Memory B cell (primary cell): ENCODE results near the gene GTF2A1.

Experiments used
- ATAC-seq: fragments of 150-1000 bp; cut with Tn5 transposase; 2 replicates; pipeline ENCODE4 v1.10.0; 2021; ENCODE audit warnings: low read depth, mild to moderate bottlenecking, moderate library complexity
- DNase-seq, 2 donors: peaks; one replicate each; pipeline ENCODE4 v3.0.0; 2022; ENCODE audit warnings: low spot score in 2 of 2
- H3K27ac Mint-ChIP-seq: one replicate; pipeline ENCODE4 v1.8.0; 2022; ENCODE audit warnings: mild to moderate bottlenecking, moderate library complexity, mixed read lengths
- H3K27me3 Mint-ChIP-seq: one replicate; pipeline ENCODE4 v1.8.0; 2022; ENCODE audit warnings: mixed read lengths
- H3K36me3 Mint-ChIP-seq: one replicate; pipeline ENCODE4 v1.8.0; 2022; ENCODE audit warnings: mild to moderate bottlenecking, mixed read lengths
- H3K4me1 Mint-ChIP-seq: one replicate; pipeline ENCODE4 v1.8.0; 2022; ENCODE audit warnings: mixed read lengths
- H3K4me3 Mint-ChIP-seq: one replicate; pipeline ENCODE4 v1.8.0; 2022; ENCODE audit warnings: mild to moderate bottlenecking, moderate library complexity, mixed read lengths
- H3K9me3 Mint-ChIP-seq: one replicate; pipeline ENCODE4 v1.8.0; 2022; ENCODE audit warnings: mixed read lengths

GTF2A1 gene

DNA sequence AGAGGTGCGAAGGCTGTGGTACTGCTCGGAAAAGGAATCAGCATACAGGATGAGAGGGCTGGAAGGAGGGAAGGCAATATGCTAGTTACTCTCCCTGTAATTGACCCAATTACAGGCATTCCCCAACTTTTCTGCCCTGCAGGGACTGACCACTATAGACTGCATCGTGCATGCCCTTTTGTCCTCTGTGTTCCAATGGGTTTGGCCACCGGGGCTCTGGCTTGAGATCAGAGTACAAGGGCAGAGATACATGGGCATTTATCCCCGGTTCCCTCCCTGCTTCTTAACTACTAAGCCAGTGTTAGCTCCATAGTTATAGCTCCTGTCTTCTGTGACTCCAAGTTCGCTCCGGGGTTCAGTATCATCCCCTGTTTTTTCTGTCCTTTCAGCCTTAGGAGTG is 59.7 kb downstream of the GTF2A1 start:
- Mint-ChIP-seq H3K9me3 (peaks cover 2% of the 10 kb centered on the region), H3K27me3 (peaks cover 2% of the 10 kb centered on the region), H3K4me3 (no peak overlapping the region), H3K36me3 (no peaks in the 10 kb centered on the region), H3K4me1 (peaks cover 8% of the 10 kb centered on the region), H3K27ac (no peak overlapping the region)
- ATAC-seq (no peak), DNase-seq (no peak)

DNA sequence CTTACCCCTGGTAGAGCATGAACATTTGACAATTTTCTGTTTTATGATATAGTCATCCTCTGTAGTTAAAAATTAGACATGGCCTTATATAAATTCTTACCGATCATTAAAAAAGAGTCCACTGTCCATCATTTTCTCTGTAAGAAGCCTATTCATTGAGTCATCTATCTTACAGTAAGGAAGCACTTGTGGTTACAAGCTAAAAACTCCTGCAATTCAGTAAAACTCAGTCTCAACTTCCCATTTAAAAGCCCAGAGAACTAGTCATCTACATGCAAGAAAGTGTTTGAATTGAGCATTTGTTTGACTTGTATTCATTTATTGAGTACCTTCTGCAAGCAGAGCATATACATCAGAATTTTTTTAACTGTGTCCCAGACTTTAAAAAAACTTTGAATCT is 63.3 kb downstream of the GTF2A1 start:
- Mint-ChIP-seq H3K27me3 (peaks cover 2% of the 10 kb centered on the region), H3K27ac (no peak overlapping the region), H3K4me1 (no peaks in the 10 kb centered on the region), H3K36me3 (no peaks in the 10 kb centered on the region), H3K9me3 (peaks cover 2% of the 10 kb centered on the region), H3K4me3 (no peak overlapping the region)
- ATAC-seq, result no peak
- DNase-seq, result no peak

DNA sequence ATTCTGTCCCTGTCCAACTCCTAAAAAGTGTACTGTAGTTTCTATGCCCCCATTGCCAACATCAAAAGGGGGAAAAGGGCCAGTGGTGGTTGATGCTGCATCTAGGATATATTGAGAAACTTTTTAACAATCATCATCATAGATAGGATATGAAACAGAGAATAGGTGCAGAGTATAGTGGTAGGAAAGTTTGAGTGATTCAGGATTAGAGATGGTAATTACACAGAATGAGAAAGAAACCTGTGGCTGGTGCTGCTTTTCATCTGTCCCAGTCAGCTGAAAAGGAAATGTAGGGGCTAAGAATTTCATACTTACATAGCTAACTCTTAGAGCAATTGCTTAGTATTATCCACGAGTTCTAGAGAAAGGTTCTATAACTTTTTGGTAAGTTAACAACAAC is 67.6 kb downstream of the GTF2A1 start:
- peaks cover 2% of the 10 kb centered on the region for H3K27me3 Mint-ChIP-seq
- no peak overlapping the region for H3K4me3 Mint-ChIP-seq
- no peak for ATAC-seq
- no peaks in the 10 kb centered on the region for H3K36me3 Mint-ChIP-seq
- no peaks in the 10 kb centered on the region for H3K4me1 Mint-ChIP-seq
- no peaks in the 10 kb centered on the region for H3K9me3 Mint-ChIP-seq
- DNase-seq, result no peak
- no peak overlapping the region for H3K27ac Mint-ChIP-seq

DNA sequence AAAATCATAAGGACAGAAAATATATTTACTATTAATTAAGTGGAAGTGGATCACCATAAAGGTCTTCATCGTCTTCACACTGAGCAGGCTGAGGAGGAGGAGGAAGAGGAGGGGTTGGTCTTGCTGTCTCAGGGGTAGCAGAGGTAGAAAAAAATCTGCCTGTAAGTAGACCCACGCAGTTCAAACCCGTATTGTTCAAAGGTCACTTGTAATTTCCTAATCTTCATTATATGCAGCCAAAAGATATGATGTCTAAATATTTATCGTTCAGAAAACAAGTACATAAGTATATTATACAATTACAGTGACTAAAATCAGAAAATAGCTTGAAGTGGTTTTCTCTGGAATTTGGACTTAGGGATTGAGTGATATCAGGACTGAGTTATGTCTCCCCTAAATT is 72.1 kb downstream of the GTF2A1 start:
- Mint-ChIP-seq H3K36me3 (peaks cover 2% of the 10 kb centered on the region), H3K27me3 (peaks cover 2% of the 10 kb centered on the region), H3K27ac (no peak overlapping the region), H3K4me1 (peaks cover 11% of the 10 kb centered on the region), H3K4me3 (no peak overlapping the region), H3K9me3 (no peaks in the 10 kb centered on the region)
- ATAC-seq (no peak), DNase-seq (no peak)

DNA sequence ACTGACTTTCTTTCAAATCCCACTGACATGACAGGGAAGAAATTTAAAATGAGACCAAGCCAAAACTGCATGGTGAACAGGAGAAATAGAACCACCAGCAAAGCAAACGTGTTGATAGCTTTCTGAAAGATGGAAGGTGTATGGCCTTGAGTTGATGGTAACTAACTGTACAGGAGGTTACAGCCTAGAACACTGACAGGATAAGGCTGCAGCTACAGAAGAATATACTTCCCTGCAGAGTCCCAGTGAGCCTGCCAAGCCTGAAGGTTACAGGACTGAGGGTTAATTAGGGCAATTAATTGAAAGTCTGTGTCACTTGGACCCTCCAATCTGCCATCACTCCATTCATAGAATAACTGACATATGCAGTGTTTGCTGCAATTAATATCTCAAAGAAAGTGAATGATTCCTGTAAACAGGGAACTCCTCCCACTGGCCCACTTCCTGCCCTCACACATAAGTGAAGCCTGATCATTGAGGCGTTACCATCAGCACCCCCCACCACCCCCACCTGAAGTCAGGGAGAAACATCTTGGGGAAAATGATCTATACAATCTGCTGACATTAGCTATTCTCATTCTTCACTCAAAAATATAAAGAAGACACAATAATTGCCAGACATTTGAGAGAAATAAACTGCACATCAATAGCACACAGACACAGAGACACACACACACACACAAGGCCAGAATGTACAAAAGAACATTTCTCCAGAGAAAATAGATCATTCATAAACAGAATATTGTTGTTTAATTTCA is 73.4 kb downstream of the GTF2A1 start:
- no peak overlapping the region for H3K27ac Mint-ChIP-seq
- peaks cover 4% of the 10 kb centered on the region for H3K36me3 Mint-ChIP-seq
- peaks cover 11% of the 10 kb centered on the region for H3K4me1 Mint-ChIP-seq
- H3K9me3 Mint-ChIP-seq, result no peaks in the 10 kb centered on the region
- peaks cover 3% of the 10 kb centered on the region for H3K27me3 Mint-ChIP-seq
- no peak for DNase-seq
- no peak for ATAC-seq
- H3K4me3 Mint-ChIP-seq, result no peak overlapping the region

DNA sequence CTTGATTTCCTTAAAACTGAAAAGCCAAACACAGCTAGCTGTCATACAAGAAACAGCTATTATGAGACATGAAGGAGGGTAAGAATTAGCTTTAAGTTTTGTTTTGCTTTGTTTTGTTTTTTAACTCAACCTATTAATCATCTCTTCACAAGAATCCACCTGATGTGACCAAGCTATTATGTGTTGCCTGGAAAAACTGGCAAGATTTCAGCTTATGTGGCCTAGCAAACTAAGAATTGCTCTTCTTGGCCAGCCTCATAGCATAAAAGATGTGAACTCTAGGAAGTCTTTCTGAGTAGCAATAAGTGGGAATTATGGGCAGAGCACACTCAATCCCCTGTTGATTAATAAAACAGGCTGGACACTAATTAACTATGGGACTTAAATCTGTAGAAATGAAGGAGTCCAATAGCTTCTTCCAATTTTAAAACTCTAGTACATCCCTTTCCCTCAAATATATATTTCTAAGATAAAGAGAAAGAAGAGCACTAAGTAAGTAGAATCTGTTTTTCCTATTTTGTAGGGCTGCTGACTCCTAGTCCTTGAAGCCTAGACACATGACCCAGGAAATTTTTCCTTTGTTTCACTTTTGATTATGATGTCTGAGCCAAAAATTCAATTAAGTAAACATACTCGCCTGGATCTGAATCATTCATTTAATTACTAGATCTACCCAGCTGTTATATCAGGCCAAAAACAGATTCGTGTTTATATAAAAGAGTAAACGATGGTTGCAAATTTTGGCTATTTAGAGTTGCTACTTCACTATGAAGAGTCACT is 75.7 kb downstream of the GTF2A1 start:
- Mint-ChIP-seq H3K27me3 (peaks cover 3% of the 10 kb centered on the region), H3K4me3 (no peak overlapping the region), H3K27ac (no peak overlapping the region), H3K9me3 (no peaks in the 10 kb centered on the region), H3K4me1 (peaks cover 11% of the 10 kb centered on the region), H3K36me3 (peaks cover 4% of the 10 kb centered on the region)
- ATAC-seq (no peak), DNase-seq (no peak)

DNA sequence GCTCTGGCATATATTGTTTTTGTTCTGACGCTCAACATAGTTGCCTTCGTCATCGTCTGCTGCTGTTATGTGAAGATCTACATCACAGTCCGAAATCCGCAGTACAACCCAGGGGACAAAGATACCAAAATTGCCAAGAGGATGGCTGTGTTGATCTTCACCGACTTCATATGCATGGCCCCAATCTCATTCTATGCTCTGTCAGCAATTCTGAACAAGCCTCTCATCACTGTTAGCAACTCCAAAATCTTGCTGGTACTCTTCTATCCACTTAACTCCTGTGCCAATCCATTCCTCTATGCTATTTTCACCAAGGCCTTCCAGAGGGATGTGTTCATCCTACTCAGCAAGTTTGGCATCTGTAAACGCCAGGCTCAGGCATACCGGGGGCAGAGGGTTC is 77.0 kb downstream of the GTF2A1 start:
- DNase-seq (no peak), ATAC-seq (no peak)
- no peaks in the 10 kb centered on the region for H3K9me3 Mint-ChIP-seq
- peaks cover 3% of the 10 kb centered on the region for H3K27me3 Mint-ChIP-seq
- H3K27ac Mint-ChIP-seq, result no peak overlapping the region
- no peak overlapping the region for H3K4me3 Mint-ChIP-seq
- peaks cover 11% of the 10 kb centered on the region for H3K4me1 Mint-ChIP-seq
- H3K36me3 Mint-ChIP-seq, result peaks cover 4% of the 10 kb centered on the region

DNA sequence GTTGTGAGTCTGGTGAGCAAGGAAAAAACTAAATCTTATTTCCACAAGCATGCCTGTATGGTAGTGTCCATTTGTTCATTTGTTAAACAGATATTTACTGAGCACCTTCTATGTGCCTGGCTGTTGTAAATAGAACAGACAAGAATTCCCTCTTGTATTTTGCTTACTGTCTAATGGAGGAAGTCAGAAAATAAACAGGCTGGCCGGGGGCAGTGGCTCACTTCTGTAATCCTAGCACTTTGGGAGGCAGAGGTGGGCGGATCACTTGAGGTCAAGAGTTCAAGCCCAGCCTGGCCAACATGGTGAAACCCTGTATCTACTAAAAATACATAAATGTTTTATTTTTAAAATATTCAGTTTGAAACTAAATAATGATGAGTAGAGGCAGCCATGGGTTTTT is 79.3 kb downstream of the GTF2A1 start:
- no peak overlapping the region for H3K27ac Mint-ChIP-seq
- ATAC-seq (no peak), DNase-seq (no peak)
- peaks cover 4% of the 10 kb centered on the region for H3K36me3 Mint-ChIP-seq
- peaks cover 3% of the 10 kb centered on the region for H3K27me3 Mint-ChIP-seq
- H3K4me3 Mint-ChIP-seq, result no peak overlapping the region
- H3K9me3 Mint-ChIP-seq, result no peaks in the 10 kb centered on the region
- H3K4me1 Mint-ChIP-seq, result no peaks in the 10 kb centered on the region

DNA sequence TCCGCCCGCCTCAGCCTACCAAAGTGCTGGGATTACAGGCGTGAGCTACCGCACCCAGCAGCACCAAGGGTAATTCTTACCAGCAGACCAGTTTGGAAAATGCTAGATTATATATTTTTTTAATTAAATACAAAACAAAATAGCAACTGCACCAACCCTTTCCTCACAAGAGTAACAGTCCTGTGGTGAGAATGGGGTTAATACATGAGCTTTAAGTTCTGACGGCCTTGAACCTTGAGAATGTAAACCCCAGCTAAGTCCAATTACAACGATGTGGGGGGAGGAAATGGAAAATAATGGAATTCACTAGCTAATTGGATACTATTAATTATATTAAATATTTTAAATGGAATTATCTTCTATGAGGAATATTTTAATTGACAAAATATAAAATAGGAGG is 82.3 kb downstream of the GTF2A1 start:
- Mint-ChIP-seq H3K27ac (no peak overlapping the region), H3K4me1 (no peaks in the 10 kb centered on the region), H3K27me3 (no peaks in the 10 kb centered on the region), H3K9me3 (no peaks in the 10 kb centered on the region), H3K36me3 (peaks cover under 1% of the 10 kb centered on the region), H3K4me3 (no peak overlapping the region)
- no peak for ATAC-seq
- no peak for DNase-seq

DNA sequence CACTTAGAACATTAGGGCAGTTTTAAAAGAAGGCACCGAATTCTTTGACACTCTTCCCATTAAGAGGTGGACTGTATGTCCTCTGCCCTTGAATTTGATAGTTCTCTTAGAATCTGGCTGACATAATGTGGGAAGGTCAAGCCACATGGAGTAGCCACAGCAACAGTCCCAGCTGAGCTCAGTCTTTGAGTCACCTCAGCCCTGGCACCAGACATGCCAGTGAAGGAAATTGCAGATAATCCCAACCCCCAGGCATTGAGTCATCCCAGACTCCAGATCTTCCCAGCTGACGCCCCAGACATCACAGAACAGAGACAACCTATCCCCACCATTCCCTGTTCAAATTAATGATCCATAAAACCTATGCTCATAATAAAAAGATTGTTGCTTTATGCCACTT is 83.4 kb downstream of the GTF2A1 start:
- Mint-ChIP-seq H3K4me3 (no peak overlapping the region), H3K27me3 (no peaks in the 10 kb centered on the region), H3K9me3 (no peaks in the 10 kb centered on the region), H3K36me3 (no peaks in the 10 kb centered on the region), H3K4me1 (no peaks in the 10 kb centered on the region), H3K27ac (no peak overlapping the region)
- DNase-seq (no peak), ATAC-seq (no peak)

DNA sequence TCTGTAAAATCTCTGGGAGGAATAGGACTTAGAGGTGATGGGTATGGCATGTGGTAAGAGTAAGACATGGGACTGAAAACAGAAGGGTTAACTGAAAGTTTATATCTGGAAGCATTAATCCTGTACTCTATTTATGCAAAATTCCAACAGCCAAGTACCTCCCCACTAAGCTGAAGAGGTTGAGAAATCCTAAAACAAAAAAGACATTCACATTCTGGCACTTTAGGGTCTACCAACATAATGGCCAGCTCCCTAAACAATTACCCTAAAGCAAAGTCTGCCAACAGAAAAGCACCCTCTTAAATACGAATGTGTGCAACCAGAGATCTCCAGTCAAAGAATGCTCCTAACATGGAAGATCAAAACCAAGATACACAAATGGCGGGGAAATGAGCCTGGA is 87.4 kb downstream of the GTF2A1 start:
- Mint-ChIP-seq H3K4me1 (no peaks in the 10 kb centered on the region), H3K27me3 (no peaks in the 10 kb centered on the region), H3K4me3 (no peak overlapping the region), H3K27ac (no peak overlapping the region), H3K36me3 (no peaks in the 10 kb centered on the region), H3K9me3 (no peaks in the 10 kb centered on the region)
- DNase-seq, result no peak
- ATAC-seq, result no peak

DNA sequence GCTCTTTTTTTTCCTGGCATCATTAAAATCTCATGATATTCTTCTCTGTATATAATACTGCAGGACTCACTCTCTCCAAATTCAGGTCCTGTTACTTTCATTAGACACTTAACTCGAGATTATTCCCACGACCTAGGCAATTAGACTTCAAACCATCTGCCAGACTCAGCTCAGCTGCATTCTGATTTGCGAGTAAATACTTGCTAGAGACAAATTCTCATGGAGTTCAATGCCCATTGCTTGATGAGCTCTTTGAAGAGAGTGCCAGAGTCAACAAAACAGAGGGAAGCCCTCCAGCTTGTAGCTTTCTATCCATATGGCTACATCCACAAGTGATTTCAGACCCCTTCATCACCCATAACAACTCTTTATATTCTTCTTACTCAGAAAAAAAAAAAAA is 88.3 kb downstream of the GTF2A1 start:
- Mint-ChIP-seq H3K9me3 (no peaks in the 10 kb centered on the region), H3K4me1 (no peaks in the 10 kb centered on the region), H3K36me3 (no peaks in the 10 kb centered on the region), H3K27me3 (no peaks in the 10 kb centered on the region), H3K4me3 (no peak overlapping the region), H3K27ac (no peak overlapping the region)
- DNase-seq (no peak), ATAC-seq (no peak)

DNA sequence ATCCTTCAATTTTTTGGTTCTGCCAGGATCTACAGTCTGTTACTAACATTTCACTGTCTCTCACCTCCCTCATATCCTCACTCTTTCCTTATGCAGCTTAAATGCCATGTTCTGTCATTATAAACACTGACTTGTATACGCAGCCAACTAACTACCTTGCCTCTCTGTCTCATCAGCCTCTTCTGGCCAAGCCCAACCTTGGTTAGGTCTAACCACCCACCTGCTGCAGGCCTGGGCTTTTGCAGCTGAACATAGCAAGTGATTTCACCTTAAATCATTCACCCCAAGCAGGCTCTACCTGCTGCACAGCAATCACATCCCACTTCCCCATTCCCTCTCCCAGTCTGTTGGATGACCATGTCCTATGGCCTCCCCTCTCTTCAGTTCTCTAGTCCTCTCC is 91.5 kb downstream of the GTF2A1 start:
- ATAC-seq, result no peak
- DNase-seq, result no peak
- Mint-ChIP-seq H3K4me3 (no peak overlapping the region), H3K27ac (no peak overlapping the region), H3K27me3 (no peaks in the 10 kb centered on the region), H3K9me3 (peaks cover 2% of the 10 kb centered on the region), H3K36me3 (no peaks in the 10 kb centered on the region), H3K4me1 (peaks cover 9% of the 10 kb centered on the region)

DNA sequence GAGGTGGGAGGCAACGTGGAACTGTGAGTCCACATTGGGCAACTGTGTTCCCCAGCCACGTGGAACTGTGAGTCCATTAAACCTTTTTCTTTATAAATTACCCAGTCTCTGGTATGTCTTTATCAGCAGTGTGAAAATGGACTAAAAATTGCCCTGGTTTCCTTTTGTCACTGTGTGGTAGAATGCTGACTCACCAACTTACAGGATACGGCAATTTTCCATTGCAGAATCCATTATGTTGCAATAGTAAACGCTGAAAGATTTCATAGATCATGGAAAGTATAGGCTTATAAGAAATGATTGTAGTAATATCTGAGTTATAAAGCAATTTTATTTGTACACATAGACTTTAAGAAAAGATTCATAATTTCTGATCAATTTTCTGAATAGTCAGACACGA is 93.0 kb downstream of the GTF2A1 start:
- Mint-ChIP-seq H3K27ac (no peak overlapping the region), H3K4me3 (no peak overlapping the region), H3K27me3 (no peaks in the 10 kb centered on the region), H3K36me3 (no peaks in the 10 kb centered on the region), H3K9me3 (peaks cover 2% of the 10 kb centered on the region), H3K4me1 (peaks cover 9% of the 10 kb centered on the region)
- DNase-seq (no peak), ATAC-seq (no peak)

DNA sequence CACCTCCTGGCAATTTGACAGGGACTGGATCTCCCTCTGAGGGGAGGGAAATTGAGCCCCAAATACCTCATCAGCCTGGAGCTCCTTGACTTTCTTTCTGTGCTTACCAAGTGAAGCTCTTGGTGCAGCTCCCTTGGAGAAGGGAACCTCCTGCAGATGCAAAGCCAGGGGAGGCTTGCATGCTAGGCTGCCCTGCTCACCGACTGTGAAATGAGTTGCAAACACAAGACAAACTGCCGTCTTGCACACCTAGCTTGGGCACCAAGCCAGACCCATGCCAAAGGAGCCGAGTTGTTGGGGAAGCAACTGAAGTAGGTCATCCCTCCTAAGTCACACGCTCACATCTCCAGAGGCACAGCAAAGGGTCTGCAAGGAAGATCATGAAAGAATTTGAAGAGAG is 95.2 kb downstream of the GTF2A1 start:
- peaks cover 21% of the 10 kb centered on the region for H3K4me1 Mint-ChIP-seq
- H3K36me3 Mint-ChIP-seq, result no peaks in the 10 kb centered on the region

More for the DNA sequence above, 95.2 kb downstream of the GTF2A1 start:
- peak; percentile 36 for ATAC-seq
- H3K27ac Mint-ChIP-seq, result no peak overlapping the region
- peaks cover 2% of the 10 kb centered on the region for H3K9me3 Mint-ChIP-seq
- peak in 1 of 2 donors; percentile 16 for DNase-seq
- H3K27me3 Mint-ChIP-seq, result no peaks in the 10 kb centered on the region
- no peak overlapping the region for H3K4me3 Mint-ChIP-seq
